ENCODE data around the gene C22orf39. TPM values are rescaled to one million over a fixed set of nuclear protein-coding genes. Genes with fewer than 3 reads are reported as not detected.

Gene C22orf39
- total RNA-seq, 4 donors from 2014 or later: 69.4 to 107 (median 97.0) TPM

- no peak for ATAC-seq
- H3K27me3 ChIP-seq: no peaks in the 10 kb centered on the region
- TF ChIP-seq POLR2A (IDR thresholded peaks at IDR 0.05) (no peak), CTCF (IDR thresholded peaks at IDR 0.05) (no peak), EP300 (IDR thresholded peaks at IDR 0.05) (no peak)
- peaks cover 0 to 99% of the 10 kb centered on the region in 2 donors for H3K36me3 ChIP-seq
- 56 to 81% methylated on average over 3 to 4 of the region's 4 CpGs for WGBS, 2 donors (ENCODE audit: low coverage in 1 of 2)
- no peak overlapping the region for H3K4me3 ChIP-seq
- no peaks in the 10 kb centered on the region for H3K9me3 ChIP-seq
- H3K27ac ChIP-seq: no peak overlapping the region
- H3K4me1 ChIP-seq: no peaks in the 10 kb centered on the region
Observed at GRCh38 chr22:19455585-19456370, 8.3 kb upstream of the C22orf39 start.

GRCh38 chr22:19455033-19455432 is 7.5 kb upstream of the C22orf39 start:
- Histone ChIP-seq H3K4me3 (no peak overlapping the region), H3K36me3 (peaks cover 0 to 100% of the 10 kb centered on the region in 2 donors), H3K27me3 (no peaks in the 10 kb centered on the region), H3K4me1 (no peaks in the 10 kb centered on the region), H3K9me3 (no peaks in the 10 kb centered on the region), H3K27ac (no peak overlapping the region)
- no CpG with 5 or more reads among the region's 2 CpGs for WGBS, 2 donors (ENCODE audit: low coverage in 1 of 2)
- no peak for ATAC-seq
- TF ChIP-seq EP300 (IDR thresholded peaks at IDR 0.05) (no peak), POLR2A (IDR thresholded peaks at IDR 0.05) (no peak), CTCF (IDR thresholded peaks at IDR 0.05) (no peak), POLR2AphosphoS5 (IDR thresholded peaks at IDR 0.05) (no peak)

DNA sequence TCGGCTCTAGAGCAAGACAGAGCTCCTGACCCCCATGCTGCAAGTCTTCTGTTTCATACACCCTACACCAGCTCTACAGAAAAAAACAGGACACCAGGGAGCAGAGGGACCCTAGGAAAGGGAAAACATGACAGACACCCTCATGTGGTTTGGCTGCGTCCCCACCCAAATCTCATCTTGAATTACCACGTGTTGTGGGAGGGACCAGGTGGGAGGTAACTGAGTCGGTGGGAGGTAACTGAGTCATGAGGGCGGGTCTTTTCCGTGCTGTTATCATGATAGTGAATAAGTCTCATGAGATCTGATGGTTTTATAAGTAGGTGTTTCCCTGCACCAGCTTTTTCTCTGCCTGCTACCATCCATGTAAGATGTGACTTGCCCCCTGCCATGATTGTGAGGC is 6.6 kb upstream of the C22orf39 start:
- no peak overlapping the region for H3K4me3 ChIP-seq
- no peak for ATAC-seq
- TF ChIP-seq POLR2AphosphoS5 (IDR thresholded peaks at IDR 0.05) (no peak), POLR2A (IDR thresholded peaks at IDR 0.05) (no peak), CTCF (IDR thresholded peaks at IDR 0.05) (no peak), EP300 (IDR thresholded peaks at IDR 0.05) (no peak)
- peaks cover 0 to 94% of the 10 kb centered on the region in 2 donors for H3K36me3 ChIP-seq
- WGBS, 2 donors (ENCODE audit: low coverage in 1 of 2): 54 to 72% methylated on average over 3 to 6 of the region's 6 CpGs
- H3K9me3 ChIP-seq: no peaks in the 10 kb centered on the region
- H3K4me1 ChIP-seq: peaks cover 0 to 1% (median 0%) of the 10 kb centered on the region in 3 donors
- H3K27ac ChIP-seq: no peak overlapping the region
- H3K27me3 ChIP-seq: no peaks in the 10 kb centered on the region

DNA sequence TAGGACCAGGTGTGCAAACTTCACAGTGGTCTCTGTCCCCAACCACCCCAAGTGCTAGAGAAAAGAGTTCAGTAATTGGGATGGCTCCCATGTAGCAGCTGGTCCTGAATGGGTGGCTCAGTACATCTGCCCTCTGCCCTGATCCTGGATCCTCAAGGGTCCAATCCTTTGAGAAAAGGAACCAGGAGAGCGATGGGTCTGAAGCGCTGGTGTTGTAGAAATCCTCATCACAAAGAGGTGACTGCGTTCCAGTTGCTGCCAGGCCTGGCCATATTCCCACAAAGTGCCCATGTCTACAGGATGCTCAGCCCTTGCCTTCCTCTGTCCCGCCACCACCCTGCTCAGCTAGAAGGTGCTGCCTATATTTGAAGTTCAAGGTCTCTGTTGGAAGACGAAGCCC is 6.2 kb upstream of the C22orf39 start:
- H3K4me1 ChIP-seq: peaks cover 0 to 6% (median 0%) of the 10 kb centered on the region in 3 donors
- WGBS, 2 donors (ENCODE audit: low coverage in 1 of 2): 80% methylated on average over 1 of the region's 5 CpGs; no CpG with 5 or more reads in 1 of the 2 donors
- H3K4me3 ChIP-seq: no peak overlapping the region
- H3K27me3 ChIP-seq: no peaks in the 10 kb centered on the region
- no peak for TF ChIP-seq EP300 (IDR thresholded peaks at IDR 0.05)
- TF ChIP-seq POLR2A (IDR thresholded peaks at IDR 0.05): no peak
- no peak for TF ChIP-seq POLR2AphosphoS5 (IDR thresholded peaks at IDR 0.05)
- TF ChIP-seq CTCF (IDR thresholded peaks at IDR 0.05): no peak
- H3K9me3 ChIP-seq: no peaks in the 10 kb centered on the region
- H3K27ac ChIP-seq: no peak overlapping the region
- H3K36me3 ChIP-seq: peaks cover 0 to 90% of the 10 kb centered on the region in 2 donors
- ATAC-seq: no peak

GRCh38 chr22:19451570-19451969 is 4.1 kb upstream of the C22orf39 start:
- H3K27me3 ChIP-seq: no peaks in the 10 kb centered on the region
- peaks cover 0 to 20% (median 5%) of the 10 kb centered on the region in 3 donors for H3K4me1 ChIP-seq
- peaks cover 0 to 68% of the 10 kb centered on the region in 2 donors for H3K36me3 ChIP-seq
- ATAC-seq: no peak
- 90 to 96% methylated on average over 4 of the region's 4 CpGs for WGBS, 2 donors (ENCODE audit: low coverage in 1 of 2)
- no peak overlapping the region for H3K4me3 ChIP-seq
- no peaks in the 10 kb centered on the region for H3K9me3 ChIP-seq
- no peak for TF ChIP-seq CTCF (IDR thresholded peaks at IDR 0.05)
- H3K27ac ChIP-seq: no peak overlapping the region
